Liver (tissue), 9 donors: ENCODE results near the gene CCNA1. TPM values are rescaled to one million over a fixed set of nuclear protein-coding genes. Genes with fewer than 3 reads are reported as not detected.

Experiments used
- DNase-seq: peaks from one replicate; pipeline ENCODE4 v3.0.0-alpha.2; 2017; ENCODE audit warnings: low spot score
- H3K27ac ChIP-seq, 2 donors: one replicate each; pipeline ENCODE4 v1.7.0; 2013; ENCODE audit warnings: inconsistent platforms in 2 of 2, low read length in 2 of 2, control low read depth in 1 of 2, low read depth in 1 of 2, mild to moderate bottlenecking in 1 of 2
- H3K27me3 ChIP-seq, 4 donors: one replicate each; pipeline versions ENCODE4 v1.6.1 to v1.7.0; 2013; ENCODE audit warnings: low read length in 3 of 4, inconsistent platforms in 1 of 4, mild to moderate bottlenecking in 1 of 4, moderate library complexity in 1 of 4; ENCODE audit not compliant: control insufficient read depth in 4 of 4, insufficient read depth in 4 of 4
- H3K36me3 ChIP-seq, 4 donors: one replicate each; pipeline versions ENCODE4 v1.6.1 to v1.7.0; 2013; ENCODE audit warnings: low read length in 3 of 4, mild to moderate bottlenecking in 3 of 4, low read depth in 1 of 4, moderate library complexity in 1 of 4; ENCODE audit not compliant: control insufficient read depth in 4 of 4, insufficient read depth in 3 of 4
- H3K4me1 ChIP-seq, 4 donors: one replicate each; pipeline versions ENCODE4 v1.6.1 to v1.7.0; 2013; ENCODE audit warnings: low read length in 3 of 4, mild to moderate bottlenecking in 3 of 4, moderate library complexity in 1 of 4; ENCODE audit not compliant: control insufficient read depth in 4 of 4, insufficient read depth in 4 of 4
- H3K4me3 ChIP-seq, 3 donors: one replicate each; pipeline versions ENCODE4 v1.6.1 to v1.7.0; 2013; ENCODE audit warnings: low read length in 3 of 3, control low read depth in 1 of 3, low read depth in 1 of 3, mild to moderate bottlenecking in 1 of 3
- H3K9ac ChIP-seq, 2 donors: one replicate each; pipeline ENCODE4 v1.7.0; 2013; ENCODE audit warnings: low read length in 2 of 2, mild to moderate bottlenecking in 2 of 2, moderate library complexity in 2 of 2, control low read depth in 1 of 2, low read depth in 1 of 2
- H3K9me3 ChIP-seq, 4 donors: one replicate each; pipeline versions ENCODE4 v1.6.1 to v1.7.0; 2013; ENCODE audit warnings: low read length in 3 of 4; ENCODE audit not compliant: control insufficient read depth in 4 of 4
- CTCF ChIP-seq: fragments of 150-350 bp; IDR thresholded peaks from 2 replicates; pipeline ENCODE4 v1.5.1; 2017; ENCODE audit warnings: improper control_type of control experiment, low read depth, low read length; ENCODE audit not compliant: missing input control
- FOXA1 ChIP-seq: IDR thresholded peaks from 2 replicates; pipeline ENCODE4 v1.6.1; 2016; ENCODE audit warnings: antibody characterized with exemption
- GABPA ChIP-seq, 2 donors: IDR thresholded peaks in 1 of 2; conservative IDR thresholded peaks in 1 of 2; 2 replicates each; pipeline ENCODE4 v1.6.1; 2016; ENCODE audit warnings: antibody characterized with exemption in 2 of 2, mild to moderate bottlenecking in 1 of 2, moderate library complexity in 1 of 2
- HNF4G ChIP-seq: IDR thresholded peaks from 2 replicates; pipeline ENCODE4 v1.6.1; 2016; ENCODE audit warnings: antibody characterized with exemption
- JUND ChIP-seq, 2 donors: IDR thresholded peaks; 2 replicates each; pipeline ENCODE4 v1.6.1; 2016; ENCODE audit warnings: antibody characterized with exemption in 2 of 2
- MAX ChIP-seq: IDR thresholded peaks from 2 replicates; pipeline ENCODE4 v1.6.1; 2016; ENCODE audit warnings: antibody characterized with exemption
- NR2F2 ChIP-seq: IDR thresholded peaks from 2 replicates; pipeline ENCODE4 v1.6.1; 2016; ENCODE audit warnings: antibody characterized with exemption
- RAD21 ChIP-seq, 2 donors: IDR thresholded peaks; 2 replicates each; pipeline ENCODE4 v1.6.1; 2016; ENCODE audit warnings: antibody characterized with exemption in 2 of 2, mild to moderate bottlenecking in 2 of 2
- RXRA ChIP-seq, 2 donors: IDR thresholded peaks; 2 replicates each; pipeline ENCODE4 v1.6.1; 2017 to 2018; ENCODE audit warnings: antibody characterized with exemption in 2 of 2, mild to moderate bottlenecking in 1 of 2
- SP1 ChIP-seq: IDR thresholded peaks from 2 replicates; pipeline ENCODE4 v1.6.1; 2018; ENCODE audit warnings: antibody characterized with exemption, mild to moderate bottlenecking
- YY1 ChIP-seq: IDR thresholded peaks from 2 replicates; pipeline ENCODE4 v1.6.1; 2016; ENCODE audit warnings: antibody characterized with exemption, mild to moderate bottlenecking
- WGBS: extraction: QIAGEN DNeasy Blood & Tissue Kit; methylation state at CpG from one replicate; pipeline ENCODE4 v1.1.7; 2013; 5-methylcytosine and 5-hydroxymethylcytosine counted together
- polyA plus RNA-seq, 2 donors: library from polyadenylated mRNA; stranded (reverse) in 1 of 2; unstranded in 1 of 2; fragments of 200-250 nt in 1 of 2; fragments of >200 nt in 1 of 2; fragmentation: Nextera tagmentation in 1 of 2; extraction: Ambion mirVana in 1 of 2; gene quantifications; one replicate each; pipeline versions ENCODE4 v1.2.1 to v1.2.3, GENCODE V29; 2013 to 2015
- total RNA-seq, 2 donors: library from RNA; depleted of rRNA; stranded (reverse); fragments of >200 nt; gene quantifications; one replicate each; pipeline ENCODE4 v1.2.3, GENCODE V29; 2014
- TF ChIP-seq, protein P1 (sequence below): IDR thresholded peaks from 2 replicates; pipeline ENCODE4 v1.6.1; 2016; ENCODE audit warnings: antibody characterized with exemption, mild to moderate bottlenecking
- TF ChIP-seq, protein P2 (sequence below): IDR thresholded peaks from 2 replicates; pipeline ENCODE4 v1.6.1; 2016; ENCODE audit warnings: antibody characterized with exemption
- donor health status: healthy.
- donor health status: healthy.
- donor health status: healthy.
- donor health status: healthy.
- donor health status: healthy.

CCNA1 gene
- total and polyA plus RNA-seq, 4 donors: 0.08 to 0.09 TPM; not detected in 2

DNA sequence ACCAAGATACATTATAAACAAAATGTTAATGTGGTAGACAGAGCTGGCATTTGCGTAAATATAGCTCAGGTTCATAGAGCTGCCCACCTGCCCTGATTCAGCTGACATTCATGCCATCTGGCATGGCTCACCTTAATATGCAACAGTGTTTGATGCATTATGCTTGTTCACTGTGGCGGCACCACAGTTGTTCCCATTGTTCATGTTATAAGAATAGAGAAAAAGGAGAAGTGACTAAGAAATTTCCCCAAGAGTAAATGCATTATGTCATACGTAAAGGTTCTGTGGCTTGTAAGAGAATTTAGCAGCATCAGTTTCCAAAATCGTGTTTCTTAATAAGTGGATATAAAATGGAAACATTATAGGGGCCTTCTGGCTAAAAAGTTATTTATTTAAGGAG, 4.5 kb downstream of the CCNA1 start:
- peaks cover 0 to 6% (median 4%) of the 10 kb centered on the region in 4 donors for H3K4me1 ChIP-seq
- H3K27me3 ChIP-seq: peaks cover 0 to 7% (median 3%) of the 10 kb centered on the region in 4 donors
- no peak overlapping the region for H3K9ac ChIP-seq
- no peaks in the 10 kb centered on the region for H3K36me3 ChIP-seq
- no peak overlapping the region for H3K4me3 ChIP-seq
- peaks cover 0 to under 1% (median 0%) of the 10 kb centered on the region in 4 donors for H3K9me3 ChIP-seq
- no peak overlapping the region for H3K27ac ChIP-seq
- no peak for DNase-seq
- TF ChIP-seq JUND (IDR thresholded peaks at IDR 0.05): no peak
- TF ChIP-seq, protein P1, sequence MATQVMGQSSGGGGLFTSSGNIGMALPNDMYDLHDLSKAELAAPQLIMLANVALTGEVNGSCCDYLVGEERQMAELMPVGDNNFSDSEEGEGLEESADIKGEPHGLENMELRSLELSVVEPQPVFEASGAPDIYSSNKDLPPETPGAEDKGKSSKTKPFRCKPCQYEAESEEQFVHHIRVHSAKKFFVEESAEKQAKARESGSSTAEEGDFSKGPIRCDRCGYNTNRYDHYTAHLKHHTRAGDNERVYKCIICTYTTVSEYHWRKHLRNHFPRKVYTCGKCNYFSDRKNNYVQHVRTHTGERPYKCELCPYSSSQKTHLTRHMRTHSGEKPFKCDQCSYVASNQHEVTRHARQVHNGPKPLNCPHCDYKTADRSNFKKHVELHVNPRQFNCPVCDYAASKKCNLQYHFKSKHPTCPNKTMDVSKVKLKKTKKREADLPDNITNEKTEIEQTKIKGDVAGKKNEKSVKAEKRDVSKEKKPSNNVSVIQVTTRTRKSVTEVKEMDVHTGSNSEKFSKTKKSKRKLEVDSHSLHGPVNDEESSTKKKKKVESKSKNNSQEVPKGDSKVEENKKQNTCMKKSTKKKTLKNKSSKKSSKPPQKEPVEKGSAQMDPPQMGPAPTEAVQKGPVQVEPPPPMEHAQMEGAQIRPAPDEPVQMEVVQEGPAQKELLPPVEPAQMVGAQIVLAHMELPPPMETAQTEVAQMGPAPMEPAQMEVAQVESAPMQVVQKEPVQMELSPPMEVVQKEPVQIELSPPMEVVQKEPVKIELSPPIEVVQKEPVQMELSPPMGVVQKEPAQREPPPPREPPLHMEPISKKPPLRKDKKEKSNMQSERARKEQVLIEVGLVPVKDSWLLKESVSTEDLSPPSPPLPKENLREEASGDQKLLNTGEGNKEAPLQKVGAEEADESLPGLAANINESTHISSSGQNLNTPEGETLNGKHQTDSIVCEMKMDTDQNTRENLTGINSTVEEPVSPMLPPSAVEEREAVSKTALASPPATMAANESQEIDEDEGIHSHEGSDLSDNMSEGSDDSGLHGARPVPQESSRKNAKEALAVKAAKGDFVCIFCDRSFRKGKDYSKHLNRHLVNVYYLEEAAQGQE: no peak
- TF ChIP-seq, protein P2, sequence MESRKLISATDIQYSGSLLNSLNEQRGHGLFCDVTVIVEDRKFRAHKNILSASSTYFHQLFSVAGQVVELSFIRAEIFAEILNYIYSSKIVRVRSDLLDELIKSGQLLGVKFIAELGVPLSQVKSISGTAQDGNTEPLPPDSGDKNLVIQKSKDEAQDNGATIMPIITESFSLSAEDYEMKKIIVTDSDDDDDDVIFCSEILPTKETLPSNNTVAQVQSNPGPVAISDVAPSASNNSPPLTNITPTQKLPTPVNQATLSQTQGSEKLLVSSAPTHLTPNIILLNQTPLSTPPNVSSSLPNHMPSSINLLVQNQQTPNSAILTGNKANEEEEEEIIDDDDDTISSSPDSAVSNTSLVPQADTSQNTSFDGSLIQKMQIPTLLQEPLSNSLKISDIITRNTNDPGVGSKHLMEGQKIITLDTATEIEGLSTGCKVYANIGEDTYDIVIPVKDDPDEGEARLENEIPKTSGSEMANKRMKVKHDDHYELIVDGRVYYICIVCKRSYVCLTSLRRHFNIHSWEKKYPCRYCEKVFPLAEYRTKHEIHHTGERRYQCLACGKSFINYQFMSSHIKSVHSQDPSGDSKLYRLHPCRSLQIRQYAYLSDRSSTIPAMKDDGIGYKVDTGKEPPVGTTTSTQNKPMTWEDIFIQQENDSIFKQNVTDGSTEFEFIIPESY: no peak
- TF ChIP-seq NR2F2: no peak
- TF ChIP-seq RAD21 (IDR thresholded peaks at IDR 0.05): no peak
- no peak for TF ChIP-seq MAX
- no peak for TF ChIP-seq YY1
- no peak for TF ChIP-seq CTCF
- no peak for TF ChIP-seq SP1
- TF ChIP-seq GABPA (IDR thresholded peaks at IDR 0.05 in 1 of 2, conservative IDR thresholded peaks at IDR 0.05 in 1 of 2): no peak
- no peak for TF ChIP-seq FOXA1
- TF ChIP-seq HNF4G: no peak
- 70% methylated on average over 4 of the region's 4 CpGs for WGBS

DNA sequence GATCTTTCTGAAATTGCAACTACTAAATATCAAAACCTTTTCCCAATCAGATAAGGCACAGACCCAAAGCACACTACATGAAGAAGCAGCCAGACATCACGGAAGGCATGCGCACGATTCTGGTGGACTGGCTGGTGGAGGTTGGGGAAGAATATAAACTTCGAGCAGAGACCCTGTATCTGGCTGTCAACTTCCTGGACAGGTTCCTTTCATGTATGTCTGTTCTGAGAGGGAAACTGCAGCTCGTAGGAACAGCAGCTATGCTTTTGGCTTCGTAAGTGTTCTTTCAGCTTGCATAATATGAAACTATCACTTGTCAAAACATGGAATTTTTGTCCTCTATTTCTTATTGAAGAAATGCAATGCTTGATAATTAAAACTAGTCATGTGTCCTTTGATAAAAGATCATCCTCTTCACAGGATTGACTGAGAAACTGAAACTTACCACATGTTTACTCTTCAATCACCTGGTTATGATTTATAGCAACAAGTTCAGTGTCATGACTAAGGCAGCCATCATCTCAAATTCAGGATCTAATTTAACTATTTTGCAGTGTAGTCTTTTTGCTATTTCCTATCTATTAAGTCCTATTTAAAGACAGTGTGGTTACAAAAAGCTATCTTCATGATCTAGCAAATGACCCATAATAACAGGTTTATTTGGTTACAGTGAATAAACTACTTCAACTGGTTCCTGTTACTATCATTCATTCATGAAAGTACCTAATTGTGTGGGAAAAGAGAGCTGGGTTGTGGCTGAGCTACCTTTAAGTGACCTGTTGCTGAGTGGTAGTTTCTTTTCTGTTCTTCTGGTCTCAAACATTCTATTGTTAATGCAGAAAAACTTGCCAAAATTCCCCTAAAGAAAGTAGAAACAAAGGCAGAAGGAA, 6.5 kb downstream of the CCNA1 start:
- H3K4me1 ChIP-seq: peaks cover 0 to 1% (median 0%) of the 10 kb centered on the region in 4 donors
- no peaks in the 10 kb centered on the region for H3K36me3 ChIP-seq
- no peak for TF ChIP-seq HNF4G
- no peak for TF ChIP-seq FOXA1
- no peak for TF ChIP-seq JUND (IDR thresholded peaks at IDR 0.05)
- TF ChIP-seq, protein P2: no peak
- TF ChIP-seq GABPA (IDR thresholded peaks at IDR 0.05 in 1 of 2, conservative IDR thresholded peaks at IDR 0.05 in 1 of 2): no peak
- TF ChIP-seq NR2F2: no peak
- TF ChIP-seq RXRA (IDR thresholded peaks at IDR 0.05): no peak
- TF ChIP-seq, protein P1: no peak
- TF ChIP-seq MAX: no peak
- H3K4me3 ChIP-seq: no peak overlapping the region
- H3K27me3 ChIP-seq: no peaks in the 10 kb centered on the region
- no peaks in the 10 kb centered on the region for H3K9me3 ChIP-seq
- no peak overlapping the region for H3K9ac ChIP-seq
- WGBS: 67% methylated on average over 6 of the region's 6 CpGs
- DNase-seq: no peak
- H3K27ac ChIP-seq: no peak overlapping the region
